KG1 (cell line): Measurements from ENCODE around the gene ZDHHC1.
"Not testable (repeated sequence)": the region's sequence is repeated elsewhere in the genome, so short reads cannot be mapped to it uniquely, and the experiment has no call there.

ENCODE experiments used
- DNase-seq: peaks from one replicate; lab custom pipeline; 2025; lab: John Stamatoyannopoulos, UW

Gene ZDHHC1

GRCh38 chr16:67361038-67361437 lies 55.2 kb downstream of the ZDHHC1 start:
- no peak for DNase-seq

- not testable (repeated sequence) for DNase-seq
Measured at GRCh38 chr16:67359540-67360269, 56.6 kb downstream of the ZDHHC1 start.

- no peak for DNase-seq
Measured at GRCh38 chr16:67357561-67357960, 58.7 kb downstream of the ZDHHC1 start.

- no peak for DNase-seq
Measured at GRCh38 chr16:67356396-67356795, 59.9 kb downstream of the ZDHHC1 start.

GRCh38 chr16:67352463-67352862 lies 63.8 kb downstream of the ZDHHC1 start:
- DNase-seq = not testable (repeated sequence)

GRCh38 chr16:67350324-67350723 lies 66.0 kb downstream of the ZDHHC1 start:
- no peak for DNase-seq

GRCh38 chr16:67349172-67349571 lies 67.1 kb downstream of the ZDHHC1 start:
- DNase-seq = peak; percentile 32

- no peak for DNase-seq
Measured at GRCh38 chr16:67346341-67346740, 69.9 kb downstream of the ZDHHC1 start.

- DNase-seq = no peak
Measured at GRCh38 chr16:67345401-67345800, 70.9 kb downstream of the ZDHHC1 start.
